22Rv1 (cell line): ENCODE data around the gene NEB.

Source experiments
- CTCF ChIP-seq: fragments of 450-650 bp; IDR thresholded peaks from 2 replicates; pipeline ENCODE4 v1.5.1; 2017; ENCODE audit warnings: mild to moderate bottlenecking
- ZFX ChIP-seq: fragments of 450-650 bp; IDR thresholded peaks from 2 replicates; pipeline ENCODE4 v1.6.1; 2017; ENCODE audit warnings: antibody characterized with exemption, borderline replicate concordance

GRCh38 chr2:151730262-151730975 is 3.9 kb downstream of the NEB start:
- TF ChIP-seq CTCF, result no peak
- no peak for TF ChIP-seq ZFX
